WTC11 (cell line): ENCODE measurements around the gene SLC39A7. TPM values are rescaled to one million over a fixed set of nuclear protein-coding genes. Genes with fewer than 3 reads are reported as not detected.

Source experiments
- ATAC-seq: fragments of 200-7000 bp; cut with Tn5 transposase; 2 replicates; pipeline ENCODE4 v1.10.0; 2021; ENCODE audit warnings: mild to moderate bottlenecking, moderate library complexity
- CTCF ChIA-PET: fragments of 300-600 bp; sonication (Branson Sonifier 250); formaldehyde crosslinking; loops from one replicate; lab custom pipeline; 2021; ENCODE audit warnings: antibody characterized with exemption; lab: Charles Lee
- POLR2A ChIA-PET: fragments of 350-600 bp; sonication (Branson Sonifier 250); formaldehyde crosslinking; loops from one replicate; lab custom pipeline; 2021; ENCODE audit warnings: antibody characterized with exemption; lab: Charles Lee
- DNase-seq: peaks from one replicate; pipeline ENCODE4 v3.0.0; 2021; ENCODE audit warnings: low spot score
- H3K27ac Mint-ChIP-seq: 2 replicates; pipeline ENCODE4 v1.8.0; 2021; ENCODE audit warnings: mixed read lengths
- H3K27me3 Mint-ChIP-seq: 2 replicates; pipeline ENCODE4 v1.8.0; 2021; ENCODE audit warnings: low read depth, mild to moderate bottlenecking, moderate library complexity, mixed read lengths
- H3K36me3 Mint-ChIP-seq: 2 replicates; pipeline ENCODE4 v1.8.0; 2021; ENCODE audit warnings: mixed read lengths
- H3K4me1 Mint-ChIP-seq: 2 replicates; pipeline ENCODE4 v1.8.0; 2022; ENCODE audit warnings: mixed read lengths
- H3K4me3 Mint-ChIP-seq: 2 replicates; pipeline ENCODE4 v1.8.0; 2021; ENCODE audit warnings: mild to moderate bottlenecking, moderate library complexity, mixed read lengths
- H3K9me3 Mint-ChIP-seq: 2 replicates; pipeline ENCODE4 v1.8.0; 2021; ENCODE audit warnings: mixed read lengths
- CTCF ChIP-seq: fragments of 200-600 bp; IDR thresholded peaks from 2 replicates; pipeline ENCODE4 v1.8.0; 2022; ENCODE audit warnings: antibody characterized with exemption
- ERG ChIP-seq: fragments of 250-450 bp; sonication (Bioruptor Pico); IDR thresholded peaks from 2 replicates; pipeline ENCODE4 v1.8.0; 2021; ENCODE audit warnings: mild to moderate bottlenecking
- FOXJ3 ChIP-seq: sonication (generic); formaldehyde crosslinking; IDR thresholded peaks from 2 replicates; pipeline ENCODE4 v1.9.0; 2021; ENCODE audit warnings: missing genetic modification reagents, mild to moderate bottlenecking, borderline replicate concordance
- FOXK1 ChIP-seq: sonication (generic); formaldehyde crosslinking; IDR thresholded peaks from 2 replicates; pipeline ENCODE4 v1.8.0; 2022; ENCODE audit warnings: mild to moderate bottlenecking, moderate library complexity, missing genetic modification reagents
- GABPB1 ChIP-seq: sonication (generic); formaldehyde crosslinking; IDR thresholded peaks from 2 replicates; pipeline ENCODE4 v1.8.1; 2023; ENCODE audit warnings: mild to moderate bottlenecking, missing genetic modification reagents
- GTF2I ChIP-seq: fragments of 250-450 bp; sonication (Bioruptor Pico); conservative IDR thresholded peaks from 2 replicates; pipeline ENCODE4 v1.4.0; 2021; ENCODE audit warnings: mild to moderate bottlenecking
- HMGXB4 ChIP-seq: sonication (generic); formaldehyde crosslinking; IDR thresholded peaks from 2 replicates; pipeline ENCODE4 v1.8.1; 2023; ENCODE audit warnings: mild to moderate bottlenecking, moderate library complexity, missing genetic modification reagents
- IRF1 ChIP-seq: sonication (generic); formaldehyde crosslinking; IDR thresholded peaks from 2 replicates; pipeline ENCODE4 v1.8.0; 2023; ENCODE audit warnings: missing genetic modification reagents
- IRF2 ChIP-seq: sonication (generic); formaldehyde crosslinking; IDR thresholded peaks from 2 replicates; pipeline ENCODE4 v1.8.0; 2022; ENCODE audit warnings: low read depth, missing genetic modification reagents, borderline replicate concordance
- KAT7 ChIP-seq: sonication (generic); formaldehyde crosslinking; IDR thresholded peaks from 2 replicates; pipeline ENCODE4 v1.8.1; 2023; ENCODE audit warnings: missing genetic modification reagents, mild to moderate bottlenecking, borderline replicate concordance
- NFYB ChIP-seq: sonication (generic); formaldehyde crosslinking; conservative IDR thresholded peaks from 2 replicates; pipeline ENCODE4 v1.8.0; 2022; ENCODE audit warnings: low read depth, missing genetic modification reagents
- RELA ChIP-seq: sonication (generic); formaldehyde crosslinking; IDR thresholded peaks from 2 replicates; pipeline ENCODE4 v1.8.1; 2022; ENCODE audit warnings: missing genetic modification reagents, mild to moderate bottlenecking, borderline replicate concordance
- SMAD3 ChIP-seq: sonication (generic); formaldehyde crosslinking; IDR thresholded peaks from 2 replicates; pipeline ENCODE4 v1.8.0; 2022; ENCODE audit warnings: missing genetic modification reagents, mild to moderate bottlenecking, borderline replicate concordance
- SMAD4 ChIP-seq: sonication (generic); formaldehyde crosslinking; IDR thresholded peaks from 2 replicates; pipeline ENCODE4 v1.8.0; 2022; ENCODE audit warnings: mild to moderate bottlenecking, missing genetic modification reagents
- SP1 ChIP-seq: sonication (generic); formaldehyde crosslinking; conservative IDR thresholded peaks from 2 replicates; pipeline ENCODE4 v1.8.1; 2022; ENCODE audit warnings: missing genetic modification reagents
- ZNF121 ChIP-seq: sonication (generic); formaldehyde crosslinking; IDR thresholded peaks from 2 replicates; pipeline ENCODE4 v1.8.0; 2023; ENCODE audit warnings: missing genetic modification reagents
- ZNF138 ChIP-seq: sonication (generic); formaldehyde crosslinking; conservative IDR thresholded peaks from 2 replicates; pipeline ENCODE4 v1.8.1; 2022; ENCODE audit warnings: mild to moderate bottlenecking, moderate library complexity, missing genetic modification reagents
- ZNF317 ChIP-seq: sonication (generic); formaldehyde crosslinking; IDR thresholded peaks from 2 replicates; pipeline ENCODE4 v1.8.1; 2023; ENCODE audit warnings: low read depth, mild to moderate bottlenecking, moderate library complexity, missing genetic modification reagents, borderline replicate concordance
- ZNF423 ChIP-seq: fragments of 250-450 bp; sonication (Bioruptor Pico); IDR thresholded peaks from 2 replicates; pipeline ENCODE4 v2.1.2; 2022; ENCODE audit warnings: mild to moderate bottlenecking, moderate library complexity
- total RNA-seq: library from RNA; stranded (reverse); gene quantifications from 3 replicates; pipeline ENCODE4 v1.2.3, GENCODE V29; 2021
- TF ChIP-seq, protein P1 (sequence below): sonication (generic); formaldehyde crosslinking; IDR thresholded peaks from 2 replicates; pipeline ENCODE4 v1.8.0; 2022; ENCODE audit warnings: mild to moderate bottlenecking, missing genetic modification reagents
- TF ChIP-seq, protein P2 (sequence below): sonication (generic); formaldehyde crosslinking; IDR thresholded peaks from 2 replicates; pipeline ENCODE4 v1.8.1; 2023; ENCODE audit warnings: mild to moderate bottlenecking, missing genetic modification reagents

Gene SLC39A7
- total RNA-seq, 1 experiment from 2014 or later: 163 TPM

DNA sequence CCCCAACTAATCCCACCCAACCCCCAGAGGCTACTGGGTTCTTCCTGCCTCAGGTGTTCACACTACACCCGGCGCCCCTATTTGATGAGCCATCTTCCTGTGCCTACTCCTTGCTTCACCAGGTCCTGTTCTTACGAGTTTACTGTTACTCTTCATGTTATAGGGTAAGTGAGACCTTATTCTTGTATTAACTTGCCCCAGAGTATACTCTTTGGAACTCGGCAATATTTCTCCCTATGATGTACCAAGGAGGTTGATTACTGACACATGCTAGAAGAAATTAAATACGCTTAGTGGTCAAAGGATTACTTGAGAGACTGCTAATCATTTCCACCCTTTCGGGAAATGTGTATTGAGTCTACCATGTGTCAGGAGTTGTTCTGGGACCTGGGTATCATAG, 16.6 kb downstream of the SLC39A7 start:
- DNase-seq (no peak), ATAC-seq (no peak)
- H3K36me3 Mint-ChIP-seq: no peaks in the 10 kb centered on the region
- H3K27me3 Mint-ChIP-seq: peaks cover 98% of the 10 kb centered on the region
- ChIA-PET POLR2A (no interaction called here), CTCF (interaction anchor here (1.3 to 2.6 kb wide), 2 partner anchors 31 to 91 kb away, joined by 3 to 14 read pairs; no protein-coding TSS in a partner anchor)
- 0 out of 2 replicates have a peak, but pooled peaks cover 3% of the 10 kb centered on the region for H3K9me3 Mint-ChIP-seq
- TF ChIP-seq SP1: no peak
- TF ChIP-seq ZNF317 (CRISPR knock-in tag): no peak
- TF ChIP-seq, protein P1, sequence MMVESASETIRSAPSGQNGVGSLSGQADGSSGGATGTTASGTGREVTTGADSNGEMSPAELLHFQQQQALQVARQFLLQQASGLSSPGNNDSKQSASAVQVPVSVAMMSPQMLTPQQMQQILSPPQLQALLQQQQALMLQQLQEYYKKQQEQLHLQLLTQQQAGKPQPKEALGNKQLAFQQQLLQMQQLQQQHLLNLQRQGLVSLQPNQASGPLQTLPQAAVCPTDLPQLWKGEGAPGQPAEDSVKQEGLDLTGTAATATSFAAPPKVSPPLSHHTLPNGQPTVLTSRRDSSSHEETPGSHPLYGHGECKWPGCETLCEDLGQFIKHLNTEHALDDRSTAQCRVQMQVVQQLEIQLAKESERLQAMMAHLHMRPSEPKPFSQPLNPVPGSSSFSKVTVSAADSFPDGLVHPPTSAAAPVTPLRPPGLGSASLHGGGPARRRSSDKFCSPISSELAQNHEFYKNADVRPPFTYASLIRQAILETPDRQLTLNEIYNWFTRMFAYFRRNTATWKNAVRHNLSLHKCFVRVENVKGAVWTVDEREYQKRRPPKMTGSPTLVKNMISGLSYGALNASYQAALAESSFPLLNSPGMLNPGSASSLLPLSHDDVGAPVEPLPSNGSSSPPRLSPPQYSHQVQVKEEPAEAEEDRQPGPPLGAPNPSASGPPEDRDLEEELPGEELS (CRISPR knock-in tag): no peak
- TF ChIP-seq CTCF: no peak
- TF ChIP-seq ZNF423 (CRISPR knock-in tag): no peak
- TF ChIP-seq GABPB1 (CRISPR knock-in tag): no peak
- no peak for TF ChIP-seq FOXJ3 (CRISPR knock-in tag)
- TF ChIP-seq GTF2I (CRISPR knock-in tag): no peak
- no peak for TF ChIP-seq FOXK1 (CRISPR knock-in tag)
- no peak for TF ChIP-seq ZNF121 (CRISPR knock-in tag)
- peaks cover 28% of the 10 kb centered on the region for H3K4me1 Mint-ChIP-seq
- no peak overlapping the region for H3K4me3 Mint-ChIP-seq
- no peak overlapping the region for H3K27ac Mint-ChIP-seq

DNA sequence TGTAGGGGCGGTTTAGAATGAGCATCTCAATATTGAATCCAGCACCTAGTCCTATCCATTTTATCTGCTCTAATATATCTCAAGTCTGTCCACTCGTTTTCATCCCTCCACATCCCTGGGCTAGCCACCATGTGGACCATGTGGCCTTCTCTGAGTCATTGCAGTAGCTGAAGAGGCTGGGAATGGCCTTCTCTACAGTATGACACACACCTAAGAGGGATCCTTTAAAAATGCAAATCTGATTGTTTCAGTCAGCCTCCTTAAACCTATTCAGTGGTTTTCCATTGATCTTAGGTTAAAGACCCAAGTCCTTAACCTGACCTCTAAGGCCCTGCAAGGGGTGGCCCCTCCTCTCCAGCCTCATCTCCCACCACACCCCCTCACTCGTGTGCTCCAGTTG, 17.0 kb downstream of the SLC39A7 start:
- Mint-ChIP-seq H3K9me3 (0 out of 2 replicates have a peak, but pooled peaks cover 3% of the 10 kb centered on the region), H3K4me3 (no peak overlapping the region), H3K36me3 (no peaks in the 10 kb centered on the region), H3K4me1 (peaks cover 25% of the 10 kb centered on the region), H3K27ac (no peak overlapping the region), H3K27me3 (peaks cover 97% of the 10 kb centered on the region)
- ChIA-PET CTCF (interaction anchor here (1.3 to 2.6 kb wide), 2 partner anchors 30 to 91 kb away, joined by 3 to 14 read pairs; no protein-coding TSS in a partner anchor), POLR2A (no interaction called here)
- ATAC-seq: no peak
- DNase-seq: no peak
- TF ChIP-seq NFYB: no peak
- no peak for TF ChIP-seq IRF1
- no peak for TF ChIP-seq KAT7 (CRISPR knock-in tag)
- TF ChIP-seq HMGXB4 (CRISPR knock-in tag): no peak
- TF ChIP-seq, protein P2, sequence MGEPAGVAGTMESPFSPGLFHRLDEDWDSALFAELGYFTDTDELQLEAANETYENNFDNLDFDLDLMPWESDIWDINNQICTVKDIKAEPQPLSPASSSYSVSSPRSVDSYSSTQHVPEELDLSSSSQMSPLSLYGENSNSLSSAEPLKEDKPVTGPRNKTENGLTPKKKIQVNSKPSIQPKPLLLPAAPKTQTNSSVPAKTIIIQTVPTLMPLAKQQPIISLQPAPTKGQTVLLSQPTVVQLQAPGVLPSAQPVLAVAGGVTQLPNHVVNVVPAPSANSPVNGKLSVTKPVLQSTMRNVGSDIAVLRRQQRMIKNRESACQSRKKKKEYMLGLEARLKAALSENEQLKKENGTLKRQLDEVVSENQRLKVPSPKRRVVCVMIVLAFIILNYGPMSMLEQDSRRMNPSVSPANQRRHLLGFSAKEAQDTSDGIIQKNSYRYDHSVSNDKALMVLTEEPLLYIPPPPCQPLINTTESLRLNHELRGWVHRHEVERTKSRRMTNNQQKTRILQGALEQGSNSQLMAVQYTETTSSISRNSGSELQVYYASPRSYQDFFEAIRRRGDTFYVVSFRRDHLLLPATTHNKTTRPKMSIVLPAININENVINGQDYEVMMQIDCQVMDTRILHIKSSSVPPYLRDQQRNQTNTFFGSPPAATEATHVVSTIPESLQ (CRISPR knock-in tag): no peak
- TF ChIP-seq SMAD4: no peak
- no peak for TF ChIP-seq ZNF138
- TF ChIP-seq ERG (CRISPR knock-in tag): no peak
- no peak for TF ChIP-seq SMAD3 (CRISPR knock-in tag)
- no peak for TF ChIP-seq IRF2 (CRISPR knock-in tag)
- TF ChIP-seq RELA (CRISPR knock-in tag): no peak
- no peak for TF ChIP-seq CTCF
